Calu3 (cell line): Measurements from ENCODE around the gene ACP5. TPM values are rescaled to one million over a fixed set of nuclear protein-coding genes. Genes with fewer than 3 reads are reported as not detected.

Experiments used
- BruUV-seq: library from RNA; stranded (reverse); fragments of 400-500 nt; replicated peaks from 2 replicates; lab custom pipeline; 2021; lab: Mats Ljungman, UMichigan
- CTCF ChIA-PET: fragments of 300-600 bp; sonication (Branson Sonifier 250); formaldehyde crosslinking; loops from one replicate; lab custom pipeline; 2022; ENCODE audit warnings: antibody characterized with exemption; lab: Charles Lee
- DNase-seq: peaks from one replicate; pipeline ENCODE4 v3.0.0; 2022
- H3K27ac Mint-ChIP-seq: one replicate; pipeline ENCODE4 v1.8.0; 2022; ENCODE audit warnings: mixed read lengths; ENCODE audit not compliant: unreplicated experiment
- H3K27me3 Mint-ChIP-seq: one replicate; pipeline ENCODE4 v1.8.0; 2022; ENCODE audit warnings: mixed read lengths; ENCODE audit not compliant: unreplicated experiment
- H3K36me3 Mint-ChIP-seq: one replicate; pipeline ENCODE4 v1.8.0; 2022; ENCODE audit warnings: mild to moderate bottlenecking, moderate library complexity, mixed read lengths; ENCODE audit not compliant: insufficient read depth, unreplicated experiment
- H3K4me1 Mint-ChIP-seq: one replicate; pipeline ENCODE4 v1.8.0; 2022; ENCODE audit warnings: mild to moderate bottlenecking, low read depth, mixed read lengths; ENCODE audit not compliant: unreplicated experiment
- H3K4me3 Mint-ChIP-seq: one replicate; pipeline ENCODE4 v1.8.0; 2022; ENCODE audit warnings: mild to moderate bottlenecking, low read depth, moderate library complexity, mixed read lengths; ENCODE audit not compliant: unreplicated experiment
- H3K9me3 Mint-ChIP-seq: one replicate; pipeline ENCODE4 v1.8.0; 2022; ENCODE audit warnings: low read depth, mixed read lengths; ENCODE audit not compliant: unreplicated experiment
- intact Hi-C: fragments of 100-400 bp; cut with micrococcal nuclease; formaldehyde crosslinking; loops from one replicate; pipeline ENCODE4 v1.10.0; 2022; ENCODE audit not compliant: unreplicated experiment
- total RNA-seq: library from RNA; stranded (reverse); gene quantifications from 2 replicates; pipeline ENCODE4 v1.2.3, GENCODE V29; 2022
- TF ChIP-seq, protein P1 (sequence below): fragments of 200-600 bp; IDR thresholded peaks from one replicate; pipeline ENCODE4 v1.8.0; 2022; ENCODE audit warnings: antibody characterized with exemption; ENCODE audit not compliant: unreplicated experiment

The ACP5 gene
- total RNA-seq, 1 experiment from 2014 or later: 0.94 TPM

DNA sequence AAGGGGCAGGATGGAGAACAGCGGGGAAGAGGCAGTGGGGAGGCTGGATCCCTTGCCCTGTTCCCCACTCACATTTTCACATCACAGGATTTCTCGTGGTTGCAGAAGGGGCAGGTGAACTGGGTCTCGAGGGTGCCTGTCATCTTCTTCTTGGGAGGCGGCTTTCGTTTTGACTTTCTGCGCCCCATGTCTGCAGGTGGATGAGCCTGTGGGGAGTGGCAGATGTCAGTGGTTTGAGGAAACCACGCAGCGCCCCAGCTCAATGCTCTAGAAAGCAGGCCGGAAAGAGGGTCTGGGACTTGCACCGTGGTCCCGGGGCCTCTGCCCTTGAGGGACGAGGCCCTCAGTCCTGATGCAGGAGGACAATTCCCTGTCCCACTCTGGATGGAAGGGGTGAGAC is 23.3 kb downstream of the ACP5 start:
- TF ChIP-seq, protein P1, sequence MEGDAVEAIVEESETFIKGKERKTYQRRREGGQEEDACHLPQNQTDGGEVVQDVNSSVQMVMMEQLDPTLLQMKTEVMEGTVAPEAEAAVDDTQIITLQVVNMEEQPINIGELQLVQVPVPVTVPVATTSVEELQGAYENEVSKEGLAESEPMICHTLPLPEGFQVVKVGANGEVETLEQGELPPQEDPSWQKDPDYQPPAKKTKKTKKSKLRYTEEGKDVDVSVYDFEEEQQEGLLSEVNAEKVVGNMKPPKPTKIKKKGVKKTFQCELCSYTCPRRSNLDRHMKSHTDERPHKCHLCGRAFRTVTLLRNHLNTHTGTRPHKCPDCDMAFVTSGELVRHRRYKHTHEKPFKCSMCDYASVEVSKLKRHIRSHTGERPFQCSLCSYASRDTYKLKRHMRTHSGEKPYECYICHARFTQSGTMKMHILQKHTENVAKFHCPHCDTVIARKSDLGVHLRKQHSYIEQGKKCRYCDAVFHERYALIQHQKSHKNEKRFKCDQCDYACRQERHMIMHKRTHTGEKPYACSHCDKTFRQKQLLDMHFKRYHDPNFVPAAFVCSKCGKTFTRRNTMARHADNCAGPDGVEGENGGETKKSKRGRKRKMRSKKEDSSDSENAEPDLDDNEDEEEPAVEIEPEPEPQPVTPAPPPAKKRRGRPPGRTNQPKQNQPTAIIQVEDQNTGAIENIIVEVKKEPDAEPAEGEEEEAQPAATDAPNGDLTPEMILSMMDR: no peak
- Mint-ChIP-seq H3K4me1 (peaks cover 16% of the 10 kb centered on the region), H3K9me3 (no peaks in the 10 kb centered on the region), H3K36me3 (peaks cover 27% of the 10 kb centered on the region), H3K4me3 (no peak overlapping the region), H3K27me3 (no peaks in the 10 kb centered on the region), H3K27ac (no peak overlapping the region)
- DNase-seq: no peak
- CTCF ChIA-PET: interaction anchor here (0.7 kb wide), 1 partner anchor 1654 kb away, joined by 11 read pairs; no protein-coding TSS in a partner anchor
- intact Hi-C loops: no loop called here
- no TSS peak for BruUV-seq

DNA sequence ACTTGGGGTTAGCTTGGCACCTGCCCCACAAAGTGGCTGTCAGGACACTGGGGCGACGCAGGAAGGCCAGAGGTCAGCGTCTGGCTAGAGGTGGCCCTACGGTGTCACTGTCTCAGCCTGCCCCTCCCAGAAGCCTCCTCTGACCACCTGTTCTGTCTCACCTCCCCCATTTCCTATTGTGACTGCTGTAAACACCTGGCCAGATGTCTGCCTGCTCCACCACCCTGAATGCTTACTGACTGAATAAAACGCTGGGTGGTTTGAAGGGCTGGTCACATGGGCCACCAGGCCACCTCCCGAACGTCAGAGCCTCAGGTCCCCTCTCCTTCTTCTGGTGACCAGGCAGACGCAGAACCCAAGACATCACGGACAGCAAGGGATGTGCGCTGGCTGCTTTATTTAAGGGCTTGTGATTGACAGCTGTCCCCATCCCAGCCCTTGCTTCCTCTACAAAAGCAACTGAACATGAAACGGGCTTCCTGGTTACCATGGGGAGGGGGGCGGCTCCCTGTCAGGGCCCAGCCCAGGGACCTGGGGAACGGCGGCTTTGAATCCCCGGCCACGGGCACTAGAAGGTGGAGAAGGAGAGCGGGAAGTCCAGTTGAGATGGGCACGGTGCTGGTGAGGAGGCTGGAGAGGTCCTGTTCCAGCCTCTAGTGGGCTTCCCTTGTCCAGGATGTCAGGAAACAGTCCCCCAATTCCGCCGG is 24.6 kb downstream of the ACP5 start:
- TF ChIP-seq, protein P1: no peak
- Mint-ChIP-seq H3K4me1 (peaks cover 10% of the 10 kb centered on the region), H3K36me3 (peaks cover 16% of the 10 kb centered on the region), H3K27me3 (no peaks in the 10 kb centered on the region), H3K9me3 (no peaks in the 10 kb centered on the region), H3K4me3 (no peak overlapping the region), H3K27ac (no peak overlapping the region)
- no peak for DNase-seq
- intact Hi-C loops: no loop called here
- BruUV-seq: no TSS peak
- CTCF ChIA-PET: no interaction called here

DNA sequence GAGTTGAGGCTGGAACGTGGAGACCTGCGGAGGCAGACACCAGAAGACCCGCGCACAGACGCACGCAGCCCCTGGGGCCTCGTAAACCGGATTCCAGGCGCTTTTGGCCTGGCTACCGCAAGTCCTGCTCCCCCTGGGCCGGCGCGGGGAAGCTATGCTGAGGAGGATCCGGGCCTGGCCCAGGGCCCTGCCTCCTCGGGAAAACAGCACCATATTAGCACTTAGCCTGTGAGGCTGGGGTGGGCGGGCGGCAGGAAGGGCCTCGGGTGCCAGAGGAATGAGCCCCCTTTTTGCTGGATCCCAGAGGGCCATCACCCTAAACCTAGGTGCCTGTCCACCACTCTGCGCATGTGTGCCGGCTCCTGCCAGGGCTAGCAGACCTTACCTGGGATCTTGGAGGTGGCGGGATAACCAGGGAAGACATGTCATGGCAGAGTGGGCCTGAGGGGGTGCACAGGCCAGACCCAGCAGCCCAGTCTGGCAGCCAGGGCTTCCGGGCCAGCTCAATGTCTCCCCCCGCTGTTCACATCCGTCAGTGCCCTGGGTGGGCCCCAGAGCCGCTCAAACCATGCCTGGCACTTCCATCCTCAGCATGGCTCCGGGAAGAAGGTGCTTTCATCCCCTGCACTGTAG is 25.7 kb downstream of the ACP5 start:
- DNase-seq: peak; percentile 9
- TF ChIP-seq, protein P1: no peak
- H3K27ac Mint-ChIP-seq: no peak overlapping the region
- CTCF ChIA-PET: no interaction called here
- no TSS peak for BruUV-seq
- peaks cover 16% of the 10 kb centered on the region for H3K36me3 Mint-ChIP-seq
- no peak overlapping the region for H3K4me3 Mint-ChIP-seq
- intact Hi-C loops: no loop called here
- H3K9me3 Mint-ChIP-seq: no peaks in the 10 kb centered on the region
- H3K4me1 Mint-ChIP-seq: peaks cover 1% of the 10 kb centered on the region
- H3K27me3 Mint-ChIP-seq: no peaks in the 10 kb centered on the region

DNA sequence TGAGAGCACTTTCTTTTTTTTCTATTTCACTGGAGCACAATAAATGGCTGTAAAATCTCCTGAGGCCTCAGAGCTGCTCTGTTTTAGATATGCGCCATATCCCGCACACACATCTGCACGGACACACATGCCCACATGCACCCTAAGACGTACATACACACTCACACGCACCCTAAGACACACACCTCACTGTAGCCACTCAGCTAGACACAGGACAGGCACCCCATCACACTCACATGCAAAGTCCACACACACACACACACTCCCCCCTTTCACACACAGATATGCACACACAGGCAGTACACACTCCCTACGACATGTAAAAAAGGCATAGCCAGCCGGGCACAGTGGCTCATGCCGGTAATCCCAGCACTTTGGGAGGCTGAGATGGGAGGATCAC is 27.2 kb downstream of the ACP5 start:
- CTCF ChIA-PET: interaction anchor here (0.6 kb wide), 1 partner anchor 461 kb away, joined by 4 read pairs; no protein-coding TSS in a partner anchor
- Mint-ChIP-seq H3K4me1 (no peaks in the 10 kb centered on the region), H3K36me3 (peaks cover 10% of the 10 kb centered on the region), H3K27ac (no peak overlapping the region), H3K4me3 (no peak overlapping the region), H3K27me3 (peaks cover 12% of the 10 kb centered on the region), H3K9me3 (no peaks in the 10 kb centered on the region)
- no peak for DNase-seq
- BruUV-seq: no TSS peak
- TF ChIP-seq, protein P1: no peak
- intact Hi-C loops: no loop called here
